ENCODE measurements around the gene FAM210B.

DNA sequence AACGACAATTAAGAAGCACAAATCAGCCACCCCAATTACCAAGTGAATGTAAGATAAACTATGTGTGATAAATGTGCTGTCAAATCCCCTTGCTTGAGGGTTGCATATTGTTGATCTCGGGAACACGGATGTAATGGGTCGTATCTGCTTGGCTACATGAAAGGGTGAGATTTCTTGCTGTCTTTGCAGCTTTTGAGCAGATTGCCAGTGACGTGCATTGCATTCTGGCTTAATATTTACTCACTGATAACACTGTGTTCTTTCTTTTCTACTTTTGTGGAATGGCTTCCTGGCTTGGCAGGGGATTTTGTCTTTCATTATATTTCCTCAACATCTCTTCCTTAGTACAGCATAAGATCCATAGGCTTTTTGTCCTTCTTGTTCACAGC lies 10.5 kb upstream of the FAM210B start:
- TF ChIP-seq MXI1 (IDR thresholded peaks at IDR 0.05; ENCODE audit: low read depth, low read length) (no peak), JUNB (CRISPR knock-in tag; conservative IDR thresholded peaks at IDR 0.05) (no peak), HNRNPK (IDR thresholded peaks at IDR 0.05; ENCODE audit: low read depth, low read length, poor library complexity, severe bottlenecking) (no peak), XRCC5 (IDR thresholded peaks at IDR 0.05; ENCODE audit: low read depth, low read length) (no peak)
